Measurements from ENCODE around the gene FAM124B.

GRCh38 chr2:224442071-224442967 lies 40.4 kb upstream of the FAM124B start:
- TF ChIP-seq CHD2 (IDR thresholded peaks at IDR 0.05; ENCODE audit: low read length) (no peak), POLR2A (IDR thresholded peaks at IDR 0.05; ENCODE audit: control extremely low read depth in 1 of 2, low read depth in 2 of 2, low read length in 2 of 2) (no peak), GABPA (IDR thresholded peaks at IDR 0.05; ENCODE audit: borderline replicate concordance, insufficient read depth, low read length) (no peak)

Data from H1 (cell line).